Vagina (tissue), 2 donors: ENCODE measurements around the gene POM121L2. TPM values are rescaled to one million over a fixed set of nuclear protein-coding genes. Genes with fewer than 3 reads are reported as not detected.

ENCODE experiments used
- DNase-seq, 2 donors: peaks; one replicate each; pipeline ENCODE4 v3.0.0-alpha.2; 2017; ENCODE audit errors: extremely low spot score in 2 of 2
- H3K27ac ChIP-seq: fragments of 200-600 bp; sonication (generic); one replicate; pipeline ENCODE4 v1.5.1; 2019
- H3K27me3 ChIP-seq: fragments of 200-600 bp; sonication (generic); one replicate; pipeline ENCODE4 v1.5.1; 2019
- H3K36me3 ChIP-seq, 2 donors: fragments of 200-600 bp; sonication (generic); one replicate each; pipeline ENCODE4 v1.5.1; 2017 to 2019
- H3K4me1 ChIP-seq: fragments of 200-600 bp; sonication (generic); one replicate; pipeline ENCODE4 v1.5.1; 2019
- H3K4me3 ChIP-seq, 2 donors: fragments of 200-600 bp; sonication (generic); 1 replicate in 1 of 2; 2 replicates in 1 of 2; pipeline ENCODE4 v1.5.1; 2016 to 2019
- H3K9me3 ChIP-seq: fragments of 200-600 bp; sonication (generic); one replicate; pipeline ENCODE4 v1.5.1; 2019
- POLR2A ChIP-seq, 2 donors: fragments of 450-650 bp; IDR thresholded peaks; one replicate each; pipeline ENCODE4 v1.6.1; 2017; ENCODE audit warnings: antibody characterized with exemption in 2 of 2, mild to moderate bottlenecking in 2 of 2, moderate library complexity in 2 of 2
- POLR2AphosphoS5 ChIP-seq, 2 donors: sonication (generic); formaldehyde crosslinking; IDR thresholded peaks; one replicate each; pipeline ENCODE4 v1.9.0; 2017; ENCODE audit warnings: antibody characterized with exemption in 2 of 2, mild to moderate bottlenecking in 2 of 2, low read depth in 1 of 2; ENCODE audit not compliant: insufficient read depth in 1 of 2
- intact Hi-C: fragments of 100-400 bp; cut with DNase I; formaldehyde crosslinking; loops from one replicate; pipeline ENCODE4 v1.15.1; 2023
- total RNA-seq: library from RNA; depleted of rRNA; stranded (reverse); fragments of >200 nt; gene quantifications from one replicate; pipeline ENCODE4 v1.2.3, GENCODE V29; 2016
- TF ChIP-seq, protein P1 (sequence below), 3 experiments: fragments of 450-650 bp in 2 of 3; fragments of 200-600 bp in 1 of 3; sonication (generic) in 1 of 3; IDR thresholded peaks; one replicate each; pipeline ENCODE4 v1.5.1; 2017 to 2019; ENCODE audit warnings: antibody characterized with exemption in 3 of 3, mild to moderate bottlenecking in 2 of 3, moderate library complexity in 2 of 3

The POM121L2 gene
- total RNA-seq, 1 donor from 2014 or later: not detected

DNA sequence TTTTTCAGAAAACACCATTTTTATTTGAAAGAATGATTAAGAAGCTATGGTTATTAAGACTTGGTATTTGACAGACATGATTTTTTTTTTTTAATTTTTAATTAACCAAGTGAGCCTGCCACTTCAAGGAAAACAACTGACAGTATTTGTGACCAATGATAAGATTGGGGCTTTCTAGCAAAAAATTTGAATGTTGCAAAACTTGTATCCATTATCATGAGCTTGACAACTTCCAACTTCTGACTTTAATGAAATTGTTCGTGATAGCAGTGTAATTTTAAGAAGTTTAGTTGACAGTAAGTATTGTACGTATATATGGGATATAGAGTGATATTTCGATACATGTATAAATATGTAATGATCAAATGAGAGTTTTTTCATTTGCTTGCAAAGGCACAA, 21.6 kb upstream of the POM121L2 start:
- no peaks in the 10 kb centered on the region for H3K36me3 ChIP-seq
- peak overlapping the region; percentile 28 to 33 for H3K4me3 ChIP-seq
- TF ChIP-seq, protein P1, sequence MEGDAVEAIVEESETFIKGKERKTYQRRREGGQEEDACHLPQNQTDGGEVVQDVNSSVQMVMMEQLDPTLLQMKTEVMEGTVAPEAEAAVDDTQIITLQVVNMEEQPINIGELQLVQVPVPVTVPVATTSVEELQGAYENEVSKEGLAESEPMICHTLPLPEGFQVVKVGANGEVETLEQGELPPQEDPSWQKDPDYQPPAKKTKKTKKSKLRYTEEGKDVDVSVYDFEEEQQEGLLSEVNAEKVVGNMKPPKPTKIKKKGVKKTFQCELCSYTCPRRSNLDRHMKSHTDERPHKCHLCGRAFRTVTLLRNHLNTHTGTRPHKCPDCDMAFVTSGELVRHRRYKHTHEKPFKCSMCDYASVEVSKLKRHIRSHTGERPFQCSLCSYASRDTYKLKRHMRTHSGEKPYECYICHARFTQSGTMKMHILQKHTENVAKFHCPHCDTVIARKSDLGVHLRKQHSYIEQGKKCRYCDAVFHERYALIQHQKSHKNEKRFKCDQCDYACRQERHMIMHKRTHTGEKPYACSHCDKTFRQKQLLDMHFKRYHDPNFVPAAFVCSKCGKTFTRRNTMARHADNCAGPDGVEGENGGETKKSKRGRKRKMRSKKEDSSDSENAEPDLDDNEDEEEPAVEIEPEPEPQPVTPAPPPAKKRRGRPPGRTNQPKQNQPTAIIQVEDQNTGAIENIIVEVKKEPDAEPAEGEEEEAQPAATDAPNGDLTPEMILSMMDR (IDR thresholded peaks at IDR 0.05): no peak
- TF ChIP-seq POLR2A (IDR thresholded peaks at IDR 0.05): no peak
- TF ChIP-seq POLR2AphosphoS5 (IDR thresholded peaks at IDR 0.05; ENCODE audit: insufficient read depth in 1 of 2, low read depth in 1 of 2): no peak

DNA sequence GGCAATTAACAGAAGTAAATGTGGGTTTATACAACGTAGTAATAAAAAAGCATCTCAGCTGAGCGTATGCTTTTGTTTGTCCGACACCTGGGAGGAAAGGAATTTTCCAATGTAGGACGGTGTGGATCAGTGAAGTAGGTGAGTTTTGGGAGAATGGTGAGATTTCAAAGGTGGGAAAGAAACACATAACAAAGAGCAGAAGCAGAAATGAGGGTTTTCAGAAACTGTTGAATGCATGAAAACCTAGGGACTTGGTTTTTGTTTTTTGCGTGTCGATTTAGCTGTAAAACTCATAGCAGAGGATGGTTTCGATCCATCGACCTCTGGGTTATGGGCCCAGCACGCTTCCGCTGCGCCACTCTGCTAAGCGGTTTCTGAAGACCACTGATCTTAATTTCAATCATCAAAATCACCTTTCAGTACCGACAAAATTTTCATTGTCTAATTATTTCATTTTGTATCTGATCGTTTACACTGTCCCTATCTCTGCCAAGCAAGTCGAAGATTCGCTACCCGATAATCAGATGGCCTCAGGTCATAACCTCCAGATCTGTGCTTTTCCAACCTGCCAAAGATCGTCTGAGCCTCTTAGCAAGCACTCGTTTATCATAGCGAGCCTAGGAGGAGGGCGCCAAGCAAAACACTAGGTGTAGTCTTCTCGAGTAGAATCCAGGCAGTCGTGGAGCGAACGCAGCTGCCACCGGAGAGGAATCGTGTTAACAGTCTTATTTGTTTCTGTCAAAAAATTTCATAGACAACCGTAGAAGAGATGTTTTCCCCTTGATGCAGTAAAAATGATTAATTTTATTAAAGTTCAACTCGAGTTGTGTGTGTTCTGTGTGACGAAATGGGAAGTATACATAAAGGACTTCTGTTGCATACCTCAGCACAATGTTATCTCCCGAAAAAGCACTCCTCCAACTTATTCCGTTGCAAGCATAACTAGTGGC, 20.9 kb upstream of the POM121L2 start:
- TF ChIP-seq POLR2A (IDR thresholded peaks at IDR 0.05) (no peak), POLR2AphosphoS5 (IDR thresholded peaks at IDR 0.05; ENCODE audit: insufficient read depth in 1 of 2, low read depth in 1 of 2) (no peak)
- TF ChIP-seq, protein P1 (IDR thresholded peaks at IDR 0.05): no peak
- intact Hi-C loops: no loop called here
- Histone ChIP-seq H3K9me3 (no peaks in the 10 kb centered on the region), H3K4me3 (peak overlapping the region; percentile 28 to 33), H3K4me1 (peaks cover 9% of the 10 kb centered on the region), H3K27me3 (no peaks in the 10 kb centered on the region), H3K27ac (no peak overlapping the region), H3K36me3 (no peaks in the 10 kb centered on the region)
- no peak for DNase-seq

More for the DNA sequence above, 21.6 kb upstream of the POM121L2 start:
- peaks cover 9% of the 10 kb centered on the region for H3K4me1 ChIP-seq
- no peak overlapping the region for H3K27ac ChIP-seq
- intact Hi-C loops: no loop called here
- DNase-seq: no peak
- no peaks in the 10 kb centered on the region for H3K27me3 ChIP-seq
- no peaks in the 10 kb centered on the region for H3K9me3 ChIP-seq

DNA sequence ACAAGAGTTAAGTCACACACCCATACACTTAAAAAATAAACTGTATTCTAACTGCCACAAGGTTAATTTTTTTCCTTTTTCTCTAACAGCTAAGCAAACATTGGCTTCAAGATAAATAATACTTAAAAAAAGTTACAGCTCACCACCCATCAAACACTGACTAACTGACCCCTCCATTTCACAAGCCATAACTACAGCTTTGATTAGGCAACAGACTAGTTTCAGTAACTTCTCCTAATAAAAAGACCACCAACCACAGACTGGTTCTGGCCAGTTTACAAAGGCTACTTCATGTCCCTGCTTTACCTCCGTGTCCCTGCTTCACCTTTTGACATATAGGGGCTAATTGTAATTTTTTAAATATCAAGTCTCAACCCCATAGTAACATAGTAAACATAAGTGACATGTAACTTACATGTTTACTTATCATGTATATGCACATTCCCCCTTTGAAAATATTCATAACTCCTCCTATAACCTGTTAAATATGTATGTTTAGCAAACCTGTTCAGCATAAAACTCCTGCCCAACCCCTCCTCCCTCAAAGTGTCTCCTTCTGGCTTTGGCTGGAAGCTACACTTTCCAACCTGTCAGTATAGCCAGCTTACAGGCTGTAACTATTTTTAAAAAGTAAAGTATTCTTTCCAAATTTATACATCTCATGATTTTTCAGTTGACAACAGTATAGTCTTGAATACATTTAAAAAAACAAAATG, 15.1 kb upstream of the POM121L2 start:
- H3K36me3 ChIP-seq: no peaks in the 10 kb centered on the region
- H3K4me1 ChIP-seq: no peaks in the 10 kb centered on the region
- no peak for DNase-seq
- no peaks in the 10 kb centered on the region for H3K27me3 ChIP-seq
- no peak overlapping the region for H3K4me3 ChIP-seq
- no peak overlapping the region for H3K27ac ChIP-seq
- TF ChIP-seq, protein P1 (IDR thresholded peaks at IDR 0.05): no peak
- TF ChIP-seq POLR2AphosphoS5 (IDR thresholded peaks at IDR 0.05; ENCODE audit: insufficient read depth in 1 of 2, low read depth in 1 of 2) (no peak), POLR2A (IDR thresholded peaks at IDR 0.05) (no peak)
- no peaks in the 10 kb centered on the region for H3K9me3 ChIP-seq
- intact Hi-C loops: no loop called here

DNA sequence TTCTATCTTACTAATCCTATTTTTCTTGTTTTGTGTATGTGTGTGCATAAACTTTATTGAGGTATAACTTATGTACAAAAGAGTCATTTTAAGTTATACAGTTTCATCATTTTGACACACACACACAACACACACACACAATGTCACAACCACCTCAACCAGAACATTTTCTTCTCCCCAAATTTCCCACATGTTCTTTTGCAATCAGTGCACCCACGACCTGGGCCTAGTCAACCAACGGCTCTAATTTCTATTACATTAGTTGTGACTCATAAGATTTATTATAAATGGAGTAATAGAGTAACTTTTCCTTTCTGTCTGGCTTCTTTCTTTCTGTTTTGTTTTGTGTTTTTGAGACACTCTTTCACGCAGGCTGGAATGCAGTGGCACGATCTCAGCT, 9.8 kb upstream of the POM121L2 start:
- no peaks in the 10 kb centered on the region for H3K9me3 ChIP-seq
- H3K36me3 ChIP-seq: no peaks in the 10 kb centered on the region
- no peak overlapping the region for H3K27ac ChIP-seq
- TF ChIP-seq POLR2AphosphoS5 (IDR thresholded peaks at IDR 0.05; ENCODE audit: insufficient read depth in 1 of 2, low read depth in 1 of 2): no peak
- TF ChIP-seq, protein P1 (IDR thresholded peaks at IDR 0.05): no peak
- no peak for TF ChIP-seq POLR2A (IDR thresholded peaks at IDR 0.05)
- H3K4me3 ChIP-seq: no peak overlapping the region
- H3K4me1 ChIP-seq: no peaks in the 10 kb centered on the region
- intact Hi-C loops: no loop called here
- no peak for DNase-seq
- H3K27me3 ChIP-seq: no peaks in the 10 kb centered on the region
